ENCODE data around the gene RBM5.

DNA sequence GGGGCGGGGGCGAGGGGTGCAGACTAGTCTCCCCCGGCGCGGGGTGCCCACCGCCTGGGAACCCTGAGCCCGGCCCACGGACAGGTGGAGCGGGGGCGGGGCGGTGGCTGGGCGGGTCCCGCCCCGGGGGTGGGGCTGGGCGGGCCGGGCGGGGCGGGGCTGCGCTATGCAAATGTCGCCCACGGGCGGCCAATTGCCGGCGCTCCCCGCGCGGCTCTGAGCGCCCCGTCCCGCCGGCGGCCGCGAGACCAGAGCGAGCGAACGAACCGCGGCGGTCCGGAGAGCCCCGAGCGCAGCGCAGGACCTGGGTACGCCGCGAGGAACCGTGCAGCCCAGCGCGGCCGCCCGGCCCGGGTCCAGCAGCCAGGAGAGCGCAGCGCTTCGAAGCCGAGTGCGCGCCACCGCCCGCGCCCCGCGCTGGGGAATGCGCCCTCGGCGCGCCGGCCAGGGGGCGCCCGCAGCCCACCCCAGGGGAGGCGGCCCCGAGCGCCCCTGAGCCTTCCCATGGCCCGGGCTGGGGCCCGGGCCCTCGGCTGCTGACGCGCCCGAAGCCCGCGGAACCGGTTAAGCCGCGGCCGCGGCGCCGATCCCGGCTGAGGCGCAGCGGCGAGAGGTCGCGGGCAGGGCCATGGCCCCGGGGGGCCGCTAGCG lies 66.2 kb downstream of the RBM5 start, which contains the start of gene SEMA3F:
- TF ChIP-seq CTCF (IDR thresholded peaks at IDR 0.05; ENCODE audit: low read length) (no peak), EZH2 (IDR thresholded peaks at IDR 0.05; ENCODE audit: borderline replicate concordance, low read length) (no peak)

Data from OCI-LY1 (cell line).